K562 (cell line): ENCODE data around the gene TSSK6. TPM values are rescaled to one million over a fixed set of nuclear protein-coding genes. Genes with fewer than 3 reads are reported as not detected.

ENCODE experiments used
- ARID3B ChIP-seq: fragments of 250-450 bp; sonication (Bioruptor Pico); IDR thresholded peaks from 2 replicates; pipeline ENCODE4 v1.4.0; 2020; ENCODE audit warnings: borderline replicate concordance
- CBX1 ChIP-seq: sonication (generic); IDR thresholded peaks from 2 replicates; pipeline ENCODE4 v1.6.1; 2016; ENCODE audit warnings: antibody characterized with exemption, low read depth, mild to moderate bottlenecking
- CBX3 ChIP-seq, 2 experiments: IDR thresholded peaks; 1 replicate in 1 of 2; 2 replicates in 1 of 2; pipeline ENCODE4 v1.6.1; 2012; ENCODE audit warnings: inconsistent platforms in 2 of 2, low read length in 2 of 2, borderline replicate concordance in 1 of 2, control low read depth in 1 of 2
- GMEB1 ChIP-seq: fragments of 250-450 bp; sonication (Bioruptor Pico); IDR thresholded peaks from 2 replicates; pipeline ENCODE4 v1.4.0; 2020; ENCODE audit warnings: mild to moderate bottlenecking
- HCFC1 ChIP-seq: IDR thresholded peaks from 2 replicates; pipeline ENCODE4 v1.6.1; 2012; ENCODE audit warnings: low read depth, low read length, improper control_type of control experiment
- HNRNPLL ChIP-seq: fragments of 200-400 bp; formaldehyde crosslinking; IDR thresholded peaks from 2 replicates; pipeline ENCODE4 v1.6.1; 2017; ENCODE audit warnings: low read length, low read depth, mild to moderate bottlenecking; ENCODE audit not compliant: poor library complexity, severe bottlenecking
- MTA1 ChIP-seq: fragments of 450-650 bp; IDR thresholded peaks from 2 replicates; pipeline ENCODE4 v1.6.1; 2017; ENCODE audit warnings: borderline replicate concordance
- MYC ChIP-seq, 2 experiments: fragments of 250-450 bp in 1 of 2; sonication (Bioruptor Pico) in 1 of 2; IDR thresholded peaks; 2 replicates each; pipeline versions ENCODE4 v1.5.1 to v1.6.1; 2012 to 2021; ENCODE audit warnings: low read depth in 2 of 2, borderline replicate concordance in 1 of 2, improper control_type of control experiment in 1 of 2, low read length in 1 of 2, mild to moderate bottlenecking in 1 of 2, moderate library complexity in 1 of 2
- NKRF ChIP-seq: fragments of 450-650 bp; IDR thresholded peaks from 2 replicates; pipeline ENCODE4 v1.6.1; 2016; ENCODE audit warnings: borderline replicate concordance
- NR2C1 ChIP-seq, 2 experiments: fragments of 450-650 bp; IDR thresholded peaks; 2 replicates each; pipeline ENCODE4 v1.6.1; 2017; ENCODE audit warnings: mild to moderate bottlenecking in 2 of 2, antibody characterized with exemption in 1 of 2, inconsistent platforms in 1 of 2, missing compliant biosample characterization in 1 of 2, missing genetic modification characterization in 1 of 2
- SLC30A9 ChIP-seq: fragments of 250-450 bp; sonication (Bioruptor Pico); IDR thresholded peaks from 2 replicates; pipeline ENCODE4 v1.8.0; 2022; ENCODE audit warnings: mild to moderate bottlenecking, moderate library complexity
- TARDBP ChIP-seq: fragments of 450-650 bp; IDR thresholded peaks from 2 replicates; pipeline ENCODE4 v1.6.1; 2016
- ZFX ChIP-seq: sonication (generic); formaldehyde crosslinking; IDR thresholded peaks from 2 replicates; pipeline ENCODE4 v1.8.0; 2022; ENCODE audit warnings: mild to moderate bottlenecking, missing genetic modification reagents, moderate library complexity
- polyA plus RNA-seq, 8 experiments: library from polyadenylated mRNA; depleted of rRNA in 4 of 8; stranded (reverse) in 5 of 8; unstranded in 3 of 8; fragments of >200 nt; fragmentation: Nextera tagmentation in 2 of 8; fragmentation: Illumina TruSeq in 1 of 8; extraction: Ambion mirVana in 2 of 8; extraction: Trizol in 1 of 8; gene quantifications; 2 replicates each; pipeline versions ENCODE4 v1.2.1 to v1.2.3, GENCODE V29; 2011 to 2014; ENCODE audit warnings: inconsistent platforms in 1 of 8, missing spikeins in 1 of 8
- total RNA-seq, 7 experiments: library from RNA; depleted of rRNA in 6 of 7; stranded (reverse); fragments of >200 nt in 6 of 7; fragmentation: Illumina TruSeq in 2 of 7; extraction: Trizol in 2 of 7; gene quantifications; 2 replicates each; pipeline versions ENCODE4 v1.2.1 to v1.2.3, GENCODE V29; 2011 to 2021; ENCODE audit warnings: low replicate concordance in 1 of 7
- TF ChIP-seq, protein P1 (sequence below): fragments of 450-650 bp; formaldehyde crosslinking; IDR thresholded peaks from 2 replicates; pipeline ENCODE4 v1.4.0; 2022; ENCODE audit warnings: mild to moderate bottlenecking, moderate library complexity
- TF ChIP-seq, protein P2 (sequence below): sonication (generic); formaldehyde crosslinking; IDR thresholded peaks from 2 replicates; pipeline ENCODE4 v1.5.0; 2020; ENCODE audit warnings: missing genetic modification reagents
- TF ChIP-seq, protein P3 (sequence below): fragments of 450-650 bp; IDR thresholded peaks from 2 replicates; pipeline ENCODE4 v1.6.1; 2016; ENCODE audit warnings: missing biosample characterization, missing genetic modification characterization

The TSSK6 gene
- total and polyA plus RNA-seq, 9 of the 15 experiments (the other 6 are each of a cell fraction or from before 2014, with no cell fraction given) = 0.21 to 2.6 (median 1.5) TPM; not detected in 3

DNA sequence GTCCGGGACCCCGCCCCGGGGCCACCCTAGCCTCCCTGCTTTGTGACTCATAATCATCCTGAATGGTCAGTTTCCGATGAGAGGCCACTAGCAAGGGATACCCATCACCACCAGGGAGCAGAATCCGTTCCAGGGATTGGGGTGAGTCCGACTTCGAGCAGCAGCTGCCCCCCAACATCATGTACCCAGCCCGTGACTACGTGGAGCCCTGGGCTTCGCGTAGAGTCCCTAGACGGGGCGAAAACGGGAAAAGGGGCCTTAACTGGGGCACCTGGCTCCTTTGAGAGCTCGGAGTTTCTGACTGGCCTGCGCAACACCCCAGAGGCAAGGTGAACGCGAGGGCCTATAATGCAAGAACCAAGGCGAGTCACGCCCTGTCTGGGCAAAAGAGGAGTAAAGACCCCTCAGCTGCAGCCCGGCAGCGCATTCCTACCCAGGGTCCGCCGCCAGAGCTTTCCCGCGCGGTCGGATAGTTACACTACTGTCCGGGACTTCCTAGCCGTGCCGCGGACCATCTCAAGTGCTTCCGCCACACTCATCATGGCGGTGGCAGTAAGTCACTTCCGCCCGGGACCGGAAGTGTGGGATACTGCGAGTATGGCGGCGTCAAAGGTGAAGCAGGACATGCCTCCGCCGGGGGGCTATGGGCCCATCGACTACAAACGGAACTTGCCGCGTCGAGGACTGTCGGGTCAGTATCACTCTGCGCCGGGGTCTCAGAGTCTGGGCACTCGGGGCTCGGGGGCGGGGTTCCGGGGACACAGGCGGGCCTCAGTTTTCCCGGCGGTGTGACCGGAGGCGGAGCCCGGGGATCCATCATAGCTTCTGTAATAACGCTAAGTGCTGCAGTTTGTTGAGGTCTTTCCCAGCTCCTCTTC, 533 bp upstream of the TSSK6 start, which contains the start of gene NDUFA13 (continued):
- TF ChIP-seq GMEB1 (CRISPR knock-in tag) (peak; percentile 45; the same call in 1 of the 2 replicates), MYC (IDR thresholded peaks at IDR 0.05; ENCODE audit: low read depth, low read length) (peak; percentile 80), MYC (CRISPR knock-in tag; IDR thresholded peaks at IDR 0.05; ENCODE audit: borderline replicate concordance, low read depth) (no peak), HNRNPLL (peak; percentile 16), SLC30A9 (CRISPR knock-in tag) (no peak), ZFX (CRISPR knock-in tag) (peak; percentile 90), HCFC1 (peak; percentile 96), TARDBP (no peak), NKRF (peak; percentile 71; the same call in 1 of the 2 replicates), MTA1 (no peak), ARID3B (CRISPR knock-in tag) (no peak), CBX1 (peak; percentile 69; the same call in 1 of the 2 replicates), NR2C1 (IDR thresholded peaks at IDR 0.05) (peak; percentile 94), NR2C1 (tag; IDR thresholded peaks at IDR 0.05) (peak; percentile 96), CBX3 (IDR thresholded peaks at IDR 0.05; ENCODE audit: borderline replicate concordance in 1 of 2, low read length in 2 of 2) (peak in 1 of 2 experiments; percentile 27; a peak in 1 of 3 replicates)
- TF ChIP-seq, protein P1, sequence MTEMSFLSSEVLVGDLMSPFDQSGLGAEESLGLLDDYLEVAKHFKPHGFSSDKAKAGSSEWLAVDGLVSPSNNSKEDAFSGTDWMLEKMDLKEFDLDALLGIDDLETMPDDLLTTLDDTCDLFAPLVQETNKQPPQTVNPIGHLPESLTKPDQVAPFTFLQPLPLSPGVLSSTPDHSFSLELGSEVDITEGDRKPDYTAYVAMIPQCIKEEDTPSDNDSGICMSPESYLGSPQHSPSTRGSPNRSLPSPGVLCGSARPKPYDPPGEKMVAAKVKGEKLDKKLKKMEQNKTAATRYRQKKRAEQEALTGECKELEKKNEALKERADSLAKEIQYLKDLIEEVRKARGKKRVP (CRISPR knock-in tag) = no peak
- TF ChIP-seq, protein P2, sequence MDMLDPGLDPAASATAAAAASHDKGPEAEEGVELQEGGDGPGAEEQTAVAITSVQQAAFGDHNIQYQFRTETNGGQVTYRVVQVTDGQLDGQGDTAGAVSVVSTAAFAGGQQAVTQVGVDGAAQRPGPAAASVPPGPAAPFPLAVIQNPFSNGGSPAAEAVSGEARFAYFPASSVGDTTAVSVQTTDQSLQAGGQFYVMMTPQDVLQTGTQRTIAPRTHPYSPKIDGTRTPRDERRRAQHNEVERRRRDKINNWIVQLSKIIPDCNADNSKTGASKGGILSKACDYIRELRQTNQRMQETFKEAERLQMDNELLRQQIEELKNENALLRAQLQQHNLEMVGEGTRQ (CRISPR knock-in tag) = no peak
- TF ChIP-seq, protein P3, sequence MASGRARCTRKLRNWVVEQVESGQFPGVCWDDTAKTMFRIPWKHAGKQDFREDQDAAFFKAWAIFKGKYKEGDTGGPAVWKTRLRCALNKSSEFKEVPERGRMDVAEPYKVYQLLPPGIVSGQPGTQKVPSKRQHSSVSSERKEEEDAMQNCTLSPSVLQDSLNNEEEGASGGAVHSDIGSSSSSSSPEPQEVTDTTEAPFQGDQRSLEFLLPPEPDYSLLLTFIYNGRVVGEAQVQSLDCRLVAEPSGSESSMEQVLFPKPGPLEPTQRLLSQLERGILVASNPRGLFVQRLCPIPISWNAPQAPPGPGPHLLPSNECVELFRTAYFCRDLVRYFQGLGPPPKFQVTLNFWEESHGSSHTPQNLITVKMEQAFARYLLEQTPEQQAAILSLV (tag) = no peak
